HG02884 (cell line): ENCODE results near the gene ELMO1.

Experiments used
- ATAC-seq: cut with Tn5 transposase; IDR thresholded peaks from one replicate; pipeline ENCODE4 v1.9.1; 2021; ENCODE audit warnings: mild to moderate bottlenecking, moderate library complexity; ENCODE audit not compliant: unreplicated experiment

ELMO1 gene

DNA sequence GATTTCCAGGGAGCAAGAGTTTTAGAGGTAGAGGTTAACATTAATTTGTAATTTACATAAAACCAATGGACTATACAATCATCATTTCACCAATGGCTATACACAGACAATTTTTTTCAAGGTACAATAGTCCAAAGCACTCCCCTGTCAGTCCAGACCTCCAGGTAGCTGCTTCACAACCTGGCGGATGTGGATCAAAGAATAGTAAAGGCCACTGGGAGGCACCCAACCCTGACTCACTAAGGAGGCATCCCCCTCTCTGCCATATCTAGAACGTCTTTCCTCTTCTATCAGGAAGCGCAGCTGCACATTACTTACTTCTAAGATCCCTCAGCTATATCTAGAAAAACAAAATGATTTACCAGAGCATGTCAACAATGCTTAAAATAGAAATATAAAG is 506.6 kb downstream of the ELMO1 start:
- no peak for ATAC-seq

DNA sequence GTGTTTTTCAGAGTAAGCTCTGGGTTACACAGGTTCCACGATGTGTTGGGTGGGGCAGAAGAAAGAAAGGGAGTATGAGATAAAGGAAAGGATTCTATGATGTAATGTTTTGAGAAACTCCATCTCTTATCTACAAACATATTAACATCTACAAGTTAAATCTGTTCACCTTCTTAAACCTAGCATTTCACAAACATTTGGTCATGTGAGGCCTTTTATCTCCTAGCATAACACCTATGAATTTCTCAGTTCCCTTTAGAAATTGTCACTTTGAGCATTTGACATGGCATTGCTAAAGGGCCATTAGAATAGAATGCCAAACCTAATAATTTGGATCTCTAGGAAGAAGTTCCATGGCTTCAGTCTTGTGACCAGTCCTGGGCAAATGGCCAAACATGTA is 507.3 kb downstream of the ELMO1 start:
- ATAC-seq: no peak

DNA sequence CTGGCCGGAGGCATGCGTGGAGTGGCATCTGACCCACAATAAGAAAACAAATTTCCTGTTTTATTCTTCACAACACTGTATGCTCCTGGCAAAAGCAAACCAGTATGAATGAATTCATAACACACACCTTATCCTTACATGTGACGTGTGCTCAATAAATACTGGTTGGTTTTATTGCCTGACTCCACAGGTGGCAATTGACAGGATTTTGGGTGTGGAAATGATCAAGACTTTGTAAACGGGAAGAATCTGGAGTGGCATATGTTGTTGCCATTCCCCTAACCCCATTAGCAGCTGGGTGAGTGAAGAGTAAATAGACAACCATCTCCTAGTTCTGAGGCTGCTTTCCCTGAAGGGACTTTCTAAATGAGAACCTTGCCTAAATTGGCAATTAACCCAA is 508.8 kb downstream of the ELMO1 start:
- no peak for ATAC-seq

DNA sequence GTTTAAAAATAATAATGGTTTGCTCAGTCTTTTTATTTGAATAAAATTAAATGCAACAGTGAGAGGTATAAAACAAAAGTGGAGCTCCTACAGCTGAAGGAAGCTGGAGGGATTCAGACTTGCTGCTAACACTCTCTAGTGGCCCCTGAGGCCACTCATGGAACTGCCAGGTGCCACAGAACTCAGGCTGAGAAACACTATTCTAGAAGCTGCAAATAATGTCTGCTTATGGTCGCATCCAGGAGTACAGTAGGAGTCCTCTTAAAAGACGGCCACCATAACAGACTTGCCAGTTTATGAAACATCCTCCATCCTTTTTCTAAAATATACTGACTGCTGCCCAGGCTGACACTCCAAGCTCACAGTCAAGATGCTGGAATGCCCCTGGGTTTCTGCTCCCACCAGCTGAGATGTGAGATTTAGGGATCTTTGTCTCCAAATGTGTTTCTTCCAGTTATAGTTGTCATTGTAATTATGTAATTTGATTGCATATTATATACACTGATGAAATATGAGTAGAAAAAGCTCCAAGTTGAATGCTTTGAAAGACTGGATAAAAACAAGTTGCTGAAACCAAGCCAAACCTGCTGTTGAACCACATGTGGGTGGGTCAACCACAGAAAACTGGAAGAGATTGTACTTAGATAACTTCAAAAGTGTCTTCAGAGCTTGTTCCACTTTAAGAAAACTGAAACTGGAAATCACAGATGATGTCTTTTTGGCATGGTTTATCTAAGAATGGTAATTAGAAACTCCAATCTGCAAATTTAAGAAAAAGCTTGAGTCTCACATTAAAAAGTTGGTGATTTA is 510.7 kb downstream of the ELMO1 start:
- no peak for ATAC-seq

DNA sequence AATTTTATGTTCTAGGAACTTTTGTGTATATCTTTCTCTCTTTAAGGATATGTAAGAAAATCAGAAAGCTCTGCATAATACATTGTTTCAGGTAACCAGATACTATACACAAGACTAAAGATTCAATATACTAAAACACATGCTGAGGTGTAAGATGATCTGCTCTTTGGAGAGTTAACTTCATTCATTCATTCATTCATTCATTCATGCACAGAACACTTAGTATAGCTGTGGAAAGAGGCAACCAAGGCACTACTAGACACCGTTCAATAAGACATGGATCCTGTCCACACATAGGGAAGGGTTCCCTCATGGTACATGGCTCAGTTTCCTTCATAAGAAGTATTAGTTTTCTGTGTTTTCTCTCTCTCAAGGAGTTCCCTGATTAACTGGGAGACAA is 516.8 kb downstream of the ELMO1 start:
- ATAC-seq: no peak

DNA sequence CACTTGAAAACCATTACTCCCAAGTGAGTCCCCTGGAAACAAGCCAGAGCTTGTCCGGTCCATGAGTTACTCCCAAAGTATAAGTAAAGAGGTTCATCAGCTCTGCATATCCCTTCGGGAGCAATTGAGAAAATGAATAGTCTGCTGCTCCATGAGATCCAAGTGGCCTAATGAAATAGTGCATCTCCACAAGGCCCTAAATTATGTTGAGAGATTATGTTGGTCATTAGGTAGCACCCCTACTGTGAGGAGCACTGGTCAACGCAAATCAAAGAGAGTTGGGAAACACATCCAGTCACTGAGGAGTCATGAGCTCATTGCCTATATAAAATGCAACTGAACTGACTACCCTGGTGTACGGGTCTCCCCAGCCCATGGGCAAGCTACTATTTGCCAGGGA is 518.9 kb downstream of the ELMO1 start:
- no peak for ATAC-seq

DNA sequence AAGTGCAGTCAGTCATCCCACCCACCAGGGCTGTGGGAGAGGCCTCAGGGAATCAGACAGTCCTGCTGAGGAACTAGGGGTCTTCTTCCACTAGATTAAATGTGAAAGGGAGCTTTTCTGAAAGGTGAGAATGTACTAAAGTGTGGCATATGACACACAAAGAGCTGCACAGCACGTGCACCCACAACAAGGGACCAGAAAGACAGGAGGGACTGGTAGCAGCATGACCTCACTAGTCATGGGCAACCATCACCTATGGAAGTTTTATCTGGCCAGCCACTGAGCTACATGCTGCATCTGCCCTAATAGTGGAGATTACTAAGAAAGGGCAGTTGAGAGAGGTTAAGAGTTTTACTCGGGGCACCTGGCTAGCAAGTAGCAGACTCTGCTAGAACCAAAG is 519.9 kb downstream of the ELMO1 start:
- no peak for ATAC-seq

DNA sequence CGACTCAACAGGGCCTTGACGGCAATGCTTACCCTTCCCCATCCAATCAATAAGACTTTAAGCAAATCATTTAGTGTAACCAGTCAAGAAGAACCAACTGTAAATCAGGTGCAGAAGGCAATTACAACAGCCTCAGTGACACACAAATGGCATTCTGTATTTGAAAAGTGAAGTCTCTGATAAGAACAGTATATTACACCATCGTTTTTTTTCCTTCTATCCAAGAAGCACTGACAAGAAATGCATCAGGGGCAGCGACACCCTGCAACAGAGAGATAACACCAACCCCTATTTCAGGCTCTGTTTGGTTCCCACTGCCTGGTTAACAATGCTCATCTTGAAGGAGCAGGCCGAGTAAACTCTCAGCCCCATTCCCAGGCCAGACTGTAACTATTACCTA is 520.4 kb downstream of the ELMO1 start:
- ATAC-seq: no peak

DNA sequence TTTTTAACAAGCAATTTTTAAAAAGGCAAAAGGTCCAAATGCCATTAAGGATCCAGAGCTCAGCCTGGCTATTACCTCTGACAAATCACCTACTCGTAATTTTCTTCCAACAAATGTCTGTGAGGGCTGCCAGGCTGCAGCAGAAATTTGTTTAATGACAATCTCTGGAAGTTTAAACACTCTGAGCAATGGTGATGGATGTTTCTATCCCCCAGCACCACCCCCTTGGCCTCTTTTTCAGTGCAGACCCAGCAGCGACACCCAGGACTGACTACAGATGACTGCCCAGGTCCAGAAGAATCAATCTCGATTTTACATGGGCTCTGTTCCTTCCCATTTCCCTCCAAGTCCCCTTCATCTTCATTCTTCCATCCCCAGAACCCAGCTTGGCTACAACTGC is 523.0 kb downstream of the ELMO1 start:
- ATAC-seq: no peak

DNA sequence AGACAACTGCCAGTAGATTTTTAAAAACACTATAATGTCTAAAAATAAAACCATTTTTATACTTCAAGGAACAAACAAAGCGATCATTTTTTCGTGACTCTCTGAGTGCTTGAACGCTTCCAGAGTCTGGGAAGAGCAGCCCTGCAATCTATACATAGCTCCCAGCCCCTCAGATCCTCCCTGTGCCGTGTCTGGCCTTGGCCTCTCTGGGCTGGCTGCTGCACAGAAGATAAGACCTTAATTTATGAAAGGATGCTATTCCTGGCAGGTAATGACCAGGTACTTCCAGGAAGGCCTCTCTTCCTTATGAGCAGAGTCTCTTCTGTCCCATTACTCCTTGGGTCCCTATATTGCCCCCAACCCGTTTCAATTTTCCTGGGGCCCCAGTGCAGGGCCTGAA is 523.5 kb downstream of the ELMO1 start:
- ATAC-seq: no peak

DNA sequence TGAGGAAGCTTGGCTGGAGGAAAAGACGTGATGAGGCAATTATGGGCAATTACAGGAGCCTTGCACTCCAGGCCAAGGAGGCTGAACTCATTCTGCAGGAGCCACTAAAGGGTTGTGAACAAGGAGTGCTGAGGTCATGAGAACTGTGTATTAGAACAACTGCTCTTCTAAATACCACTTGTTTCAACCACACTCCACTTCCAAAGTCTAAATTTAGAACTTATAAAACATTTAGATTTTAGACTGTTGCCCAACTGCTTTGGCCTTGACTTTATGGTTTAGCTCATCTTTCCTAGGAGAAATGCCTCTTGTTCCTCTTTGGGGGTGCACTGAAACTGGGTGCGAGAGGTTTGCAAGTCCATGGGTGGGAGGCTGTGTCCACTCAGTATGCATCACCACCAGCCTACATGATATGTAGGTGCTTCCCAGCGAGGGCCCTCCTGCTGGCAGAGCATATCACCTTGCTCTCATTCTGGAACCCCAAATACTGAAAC is 524.7 kb downstream of the ELMO1 start:
- ATAC-seq: no peak

DNA sequence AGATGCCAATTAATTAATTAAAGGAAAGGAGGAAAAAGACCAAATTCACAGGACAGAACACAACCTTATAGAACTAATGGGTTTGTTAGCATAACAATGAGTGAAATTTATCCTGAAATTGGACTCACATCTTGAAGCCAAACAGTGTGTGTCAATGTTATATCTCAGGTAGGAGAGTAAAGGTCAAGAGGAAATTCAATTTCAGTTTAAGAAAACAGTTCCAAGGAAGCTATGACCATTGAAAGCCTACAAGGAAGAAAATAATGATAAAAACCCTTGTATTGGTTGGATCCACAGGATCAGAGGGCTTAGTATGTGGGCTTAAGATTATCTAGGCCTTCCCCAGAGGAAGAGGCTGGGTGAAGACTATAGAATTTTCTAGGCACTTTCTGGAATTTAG is 525.5 kb downstream of the ELMO1 start:
- ATAC-seq: no peak

DNA sequence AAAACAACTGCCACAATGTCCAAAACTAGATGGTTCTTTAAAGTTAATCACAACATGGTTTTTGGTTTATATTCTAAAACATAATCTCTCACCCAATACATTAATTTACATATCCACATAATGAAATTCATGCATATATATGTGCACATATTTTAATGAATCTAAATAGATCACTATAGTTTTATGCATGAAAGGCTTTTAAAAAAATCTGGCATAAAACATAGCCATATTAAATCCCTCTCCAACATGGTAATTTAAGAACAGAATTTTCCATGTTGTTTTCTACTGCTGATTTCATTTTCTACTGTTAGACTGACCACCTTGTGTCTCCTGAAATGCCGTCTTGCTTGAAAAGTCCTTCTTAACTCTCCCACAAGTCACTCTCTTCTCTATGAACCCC is 528.2 kb downstream of the ELMO1 start:
- no peak for ATAC-seq

DNA sequence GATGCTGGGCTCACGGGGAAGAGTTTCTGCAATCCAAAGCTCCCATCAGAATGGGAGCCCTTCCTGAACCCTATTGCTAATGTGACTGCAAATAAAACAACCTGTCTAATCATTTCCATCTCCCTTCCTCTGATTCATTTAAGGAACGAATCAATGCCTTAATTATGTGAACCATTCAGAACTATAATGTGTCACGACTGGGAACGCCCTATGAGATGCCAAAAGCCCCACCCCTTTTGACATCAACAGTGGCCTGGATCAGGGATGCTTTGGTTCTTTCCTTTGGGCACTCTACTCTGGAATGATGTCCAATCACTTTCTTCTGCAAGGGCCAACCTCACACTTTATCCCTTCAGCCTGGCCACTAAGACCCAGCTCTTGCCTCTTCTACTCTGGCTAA is 528.9 kb downstream of the ELMO1 start:
- ATAC-seq: no peak

DNA sequence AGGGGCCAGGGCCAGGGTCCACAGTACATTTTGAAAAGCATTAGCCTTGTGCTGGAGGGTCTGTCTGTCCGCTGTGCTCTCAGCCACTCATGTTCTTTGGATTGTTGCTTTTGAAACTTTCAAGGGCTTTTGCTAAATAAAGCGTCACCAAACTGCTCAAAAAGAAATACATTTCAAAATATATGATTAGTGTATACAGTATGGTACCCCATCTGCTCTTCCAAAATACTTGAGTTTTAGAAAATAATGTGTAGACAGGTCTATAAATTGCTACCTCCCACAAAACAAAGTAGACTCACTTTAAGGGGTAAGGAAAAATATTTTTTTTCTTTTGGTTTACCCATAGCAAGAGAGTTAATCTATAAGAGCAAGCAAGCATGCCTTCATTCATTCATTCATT is 530.1 kb downstream of the ELMO1 start:
- ATAC-seq: no peak

DNA sequence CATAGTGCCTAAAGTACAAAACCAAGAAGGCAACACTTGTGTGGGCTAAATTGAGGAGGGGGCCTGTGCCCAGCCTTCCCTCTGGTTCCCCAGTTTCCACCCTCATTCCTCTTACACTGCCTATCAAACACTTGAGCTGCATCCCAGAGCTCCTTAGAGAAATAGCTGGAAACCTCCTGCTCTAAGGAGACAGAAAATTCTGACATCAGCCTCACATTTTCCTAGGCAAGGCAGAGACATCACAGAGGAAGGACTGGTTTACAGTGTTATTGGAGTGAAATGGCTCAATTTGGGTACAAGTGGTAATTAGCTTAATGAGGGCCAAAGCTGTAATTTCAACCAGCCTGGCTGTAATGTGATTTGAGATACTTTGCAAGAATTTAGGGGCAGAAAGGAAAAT is 532.0 kb downstream of the ELMO1 start:
- no peak for ATAC-seq

DNA sequence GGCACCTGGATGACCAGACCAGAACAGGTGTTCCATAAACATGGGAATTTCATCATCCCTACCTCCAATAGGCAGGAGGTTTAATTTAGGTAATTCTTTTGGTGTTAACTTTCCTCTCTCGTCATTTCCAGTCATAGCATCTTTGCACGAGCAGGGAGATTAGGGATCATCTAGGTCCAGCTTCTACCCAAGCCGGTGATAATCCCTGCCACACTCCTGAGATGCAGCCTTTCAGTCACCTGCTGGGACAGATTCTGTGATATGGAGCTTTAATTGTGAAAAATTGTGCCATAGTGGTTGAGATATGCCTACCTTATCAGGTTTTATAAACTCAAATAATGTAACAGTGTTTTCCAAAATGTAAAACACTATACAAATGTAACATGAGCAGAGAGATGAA is 532.5 kb downstream of the ELMO1 start:
- no peak for ATAC-seq

DNA sequence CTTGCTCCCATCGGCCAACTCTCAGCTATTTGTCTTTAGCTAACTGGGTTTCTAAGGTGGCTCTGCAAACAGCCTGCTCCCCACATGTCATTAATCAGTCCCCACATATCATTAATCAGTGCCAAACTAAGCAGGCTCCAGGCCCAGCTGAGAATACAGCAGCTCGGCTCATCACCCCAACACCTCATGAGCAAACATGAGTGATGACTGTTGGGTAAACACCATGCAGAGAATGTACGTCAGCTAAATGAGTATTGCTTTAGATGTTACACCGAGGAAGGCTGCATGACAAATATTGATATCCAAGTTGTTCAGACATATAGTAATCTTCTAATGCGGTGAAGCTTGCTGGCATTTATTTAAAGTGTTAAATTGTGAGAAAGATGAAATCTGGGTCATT is 536.9 kb downstream of the ELMO1 start:
- ATAC-seq: no peak

DNA sequence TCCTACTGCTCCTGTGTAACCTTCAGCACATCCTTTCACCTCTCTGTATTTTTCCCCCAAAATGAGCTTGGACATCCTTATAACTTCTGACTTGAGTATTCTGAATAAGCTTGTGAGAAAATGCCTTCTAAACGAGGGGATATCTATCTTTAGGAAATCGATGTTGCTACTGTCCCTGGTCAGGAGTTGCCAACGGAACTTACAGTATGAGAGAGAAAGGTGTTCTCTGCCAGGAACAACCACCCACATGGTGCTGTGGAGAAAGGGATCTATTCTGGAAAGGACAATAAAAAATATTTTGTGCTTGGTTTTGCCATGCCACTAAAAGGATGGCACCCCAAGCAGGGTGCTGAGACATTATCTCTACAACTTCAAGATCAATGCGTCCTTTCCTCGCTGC is 537.8 kb downstream of the ELMO1 start:
- ATAC-seq: no peak

DNA sequence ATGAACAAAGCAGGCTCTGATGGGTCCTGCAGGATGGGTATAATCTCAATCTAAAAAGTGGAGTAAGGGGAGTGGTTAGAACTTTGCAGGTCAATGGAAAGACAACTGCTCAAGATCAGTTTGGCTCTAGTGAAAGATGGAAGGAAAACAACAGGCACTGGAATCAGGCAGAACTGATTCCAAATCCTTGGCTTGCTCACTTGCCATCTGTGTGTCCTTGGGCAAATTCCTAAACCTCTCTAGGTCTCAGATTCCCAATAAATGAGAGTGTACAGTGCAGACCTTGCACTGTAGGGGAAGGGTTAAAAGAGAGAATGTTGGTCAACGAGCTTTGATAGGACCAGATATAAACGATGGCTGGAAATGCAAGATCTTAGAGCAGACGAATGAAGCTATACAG is 538.3 kb downstream of the ELMO1 start:
- no peak for ATAC-seq

DNA sequence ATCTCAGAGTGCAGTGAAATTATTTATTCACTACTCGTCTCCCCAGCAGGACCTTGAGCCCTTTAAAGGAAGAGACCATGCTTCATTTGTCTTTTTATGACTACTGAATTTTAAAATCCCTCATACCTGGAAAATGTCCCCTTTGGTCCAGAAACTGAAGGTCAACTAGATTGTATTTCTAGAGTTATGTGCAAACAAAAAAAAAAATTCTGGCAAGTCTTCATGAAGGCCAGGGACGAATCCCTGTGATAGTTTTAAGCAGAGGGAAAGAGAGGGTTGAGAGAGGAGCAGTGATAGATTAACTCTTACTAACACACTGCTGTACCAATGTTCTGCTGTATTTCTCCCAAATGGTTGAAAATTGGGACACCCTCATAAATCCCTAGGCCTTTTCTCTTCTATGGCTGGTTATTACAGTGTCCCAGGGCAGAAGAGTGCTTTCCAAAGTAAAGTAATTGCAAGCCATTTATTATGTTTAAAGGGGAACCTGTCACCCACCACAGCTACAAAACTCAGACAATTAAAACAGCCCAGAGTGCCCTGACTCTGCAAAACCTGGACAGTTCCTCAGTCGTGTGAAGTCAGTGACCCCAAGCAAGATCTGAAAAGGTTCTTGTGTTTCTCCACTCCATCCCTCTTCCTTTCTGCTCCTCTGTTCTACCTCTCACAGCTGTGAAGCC is 541.6 kb downstream of the ELMO1 start:
- ATAC-seq: no peak

DNA sequence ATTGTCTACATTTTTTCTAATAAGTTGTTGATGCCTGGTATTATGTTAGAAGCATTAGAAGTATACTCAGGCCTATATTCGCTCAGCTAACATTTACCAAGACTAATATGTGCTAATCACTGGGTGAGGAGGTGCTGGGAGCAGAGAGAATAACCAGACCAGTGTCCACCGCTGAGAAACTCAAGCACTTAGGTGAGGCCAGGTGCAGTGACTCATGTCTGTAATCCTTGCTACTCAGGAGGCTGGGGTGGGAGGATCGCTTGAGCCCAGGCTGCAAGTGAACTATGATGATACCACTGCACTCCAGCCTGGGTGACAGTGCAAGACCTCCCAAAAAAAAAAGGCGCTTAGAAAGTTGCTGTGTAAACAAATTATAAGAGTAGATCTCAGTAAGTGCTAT is 542.2 kb downstream of the ELMO1 start:
- ATAC-seq: no peak

DNA sequence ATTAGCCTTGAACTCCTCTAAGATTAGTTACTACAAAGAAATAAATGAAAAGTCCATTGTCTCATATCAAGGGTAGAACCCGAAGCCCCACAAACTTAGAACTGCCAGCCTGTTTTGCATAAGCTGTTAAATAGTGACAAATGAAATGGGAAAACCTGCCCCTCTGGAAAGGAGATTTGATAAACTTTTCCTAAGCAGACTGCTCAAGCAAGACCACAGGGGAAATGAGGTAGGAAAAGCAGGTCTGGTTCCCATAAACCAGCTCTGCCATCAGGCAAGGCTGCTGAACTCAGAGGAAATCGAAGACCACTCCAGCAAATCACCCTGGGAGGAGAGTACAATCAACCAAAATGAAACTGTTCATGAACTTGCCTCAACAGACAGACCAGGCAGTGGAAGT is 542.8 kb downstream of the ELMO1 start:
- no peak for ATAC-seq
